Lung microvascular endothelial cell (primary cell): Measurements from ENCODE around the gene ATP8B3. TPM values are rescaled to one million over a fixed set of nuclear protein-coding genes. Genes with fewer than 3 reads are reported as not detected.

ENCODE experiments used
- DNase-seq, 2 donors: peaks; one replicate each; pipeline versions ENCODE4 v3.0.0 to v3.0.0-alpha.2; 2010; ENCODE audit warnings: low read depth in 2 of 2
- total RNA-seq: library from RNA; depleted of rRNA; stranded (reverse); fragments of >200 nt; gene quantifications from 2 replicates; pipeline ENCODE4 v1.2.1, GENCODE V29; 2014

The ATP8B3 gene
- total RNA-seq, 1 donor from 2014 or later = 0.20 TPM

GRCh38 chr19:1850809-1851653 is 39.0 kb upstream of the ATP8B3 start:
- no peak for DNase-seq

- DNase-seq = no peak
Measured at GRCh38 chr19:1849886-1850398, 37.9 kb upstream of the ATP8B3 start.

- no peak for DNase-seq
Measured at GRCh38 chr19:1849132-1849474, 37.0 kb upstream of the ATP8B3 start.

- DNase-seq = peak; percentile 93 to 96
Measured at GRCh38 chr19:1848399-1849131, 36.5 kb upstream of the ATP8B3 start, which contains the start of gene REXO1. Gene REXO1, minus strand, starts transcription at chr19:1848483. Its CDS starts 125 bp downstream, at chr19:1848358.

- DNase-seq = peak; percentile 80 to 93
Measured at GRCh38 chr19:1847684-1848398, 35.8 kb upstream of the ATP8B3 start.

GRCh38 chr19:1847348-1847683 is 35.2 kb upstream of the ATP8B3 start:
- no peak for DNase-seq

- no peak for DNase-seq
Measured at GRCh38 chr19:1846517-1847204, 34.6 kb upstream of the ATP8B3 start.

- DNase-seq = no peak
Measured at GRCh38 chr19:1845642-1846041, 33.6 kb upstream of the ATP8B3 start.

- no peak for DNase-seq
Measured at GRCh38 chr19:1845125-1845515, 33.0 kb upstream of the ATP8B3 start.

- DNase-seq = no peak
Measured at GRCh38 chr19:1844513-1845124, 32.5 kb upstream of the ATP8B3 start.

- DNase-seq = peak; percentile 41 to 44
Measured at GRCh38 chr19:1843646-1844394, 31.7 kb upstream of the ATP8B3 start.

GRCh38 chr19:1843116-1843515 is 31.0 kb upstream of the ATP8B3 start:
- no peak for DNase-seq

- DNase-seq = peak in 1 of 2 donors; percentile 36
Measured at GRCh38 chr19:1841209-1841924, 29.3 kb upstream of the ATP8B3 start.

- DNase-seq = peak; percentile 72 to 86
Measured at GRCh38 chr19:1840541-1841115, 28.6 kb upstream of the ATP8B3 start.

- DNase-seq = no peak
Measured at GRCh38 chr19:1839658-1840540, 27.8 kb upstream of the ATP8B3 start.

- DNase-seq = peak; percentile 39 to 69
Measured at GRCh38 chr19:1837625-1838105, 25.6 kb upstream of the ATP8B3 start.

GRCh38 chr19:1837222-1837565 is 25.1 kb upstream of the ATP8B3 start:
- DNase-seq = no peak
